HEK293T (cell line): ENCODE results near the gene SNCA.

Experiments
- CTCF ChIA-PET: fragments of 350-600 bp; formaldehyde crosslinking; extraction: SDS; loops from one replicate; lab custom pipeline; 2021; ENCODE audit warnings: antibody characterized with exemption, inconsistent platforms; lab: Yijun Ruan, JAX
- POLR2A ChIA-PET: fragments of 350-600 bp; formaldehyde crosslinking; extraction: SDS; loops from one replicate; lab custom pipeline; 2020; ENCODE audit warnings: antibody characterized with exemption, inconsistent platforms; lab: Yijun Ruan, JAX
- DNase-seq: peaks from one replicate; pipeline ENCODE4 v3.0.0; 2012; ENCODE audit warnings: mixed read lengths; ENCODE audit errors: extremely low spot score
- ARNT ChIP-seq: fragments of 450-650 bp; IDR thresholded peaks from 2 replicates; pipeline ENCODE4 v1.6.1; 2017; ENCODE audit warnings: mild to moderate bottlenecking
- BHLHE40 ChIP-seq: fragments of 450-650 bp; IDR thresholded peaks from 2 replicates; pipeline ENCODE4 v1.6.1; 2016; ENCODE audit warnings: mild to moderate bottlenecking, moderate library complexity, borderline replicate concordance
- CTBP1 ChIP-seq: fragments of 450-650 bp; IDR thresholded peaks from 2 replicates; pipeline ENCODE4 v1.6.1; 2016; ENCODE audit warnings: borderline replicate concordance
- ELF4 ChIP-seq: fragments of 450-650 bp; IDR thresholded peaks from 2 replicates; pipeline ENCODE4 v1.6.1; 2017; ENCODE audit warnings: antibody characterized with exemption
- FOXA1 ChIP-seq: fragments of 450-650 bp; IDR thresholded peaks from 2 replicates; pipeline ENCODE4 v1.6.1; 2016; ENCODE audit warnings: mild to moderate bottlenecking
- FOXK2 ChIP-seq: fragments of 450-650 bp; IDR thresholded peaks from 2 replicates; pipeline ENCODE4 v1.6.1; 2016; ENCODE audit warnings: mild to moderate bottlenecking
- FOXM1 ChIP-seq: fragments of 450-650 bp; IDR thresholded peaks from 2 replicates; pipeline ENCODE4 v1.6.1; 2017; ENCODE audit warnings: mild to moderate bottlenecking, borderline replicate concordance
- HDGF ChIP-seq: fragments of 450-650 bp; IDR thresholded peaks from 2 replicates; pipeline ENCODE4 v1.6.1; 2017; ENCODE audit warnings: antibody characterized with exemption, borderline replicate concordance
- L3MBTL2 ChIP-seq: fragments of 450-650 bp; conservative IDR thresholded peaks from 2 replicates; pipeline ENCODE4 v1.6.1; 2016; ENCODE audit warnings: mild to moderate bottlenecking
- LEF1 ChIP-seq: fragments of 450-650 bp; IDR thresholded peaks from 2 replicates; pipeline ENCODE4 v1.6.1; 2017; ENCODE audit warnings: mild to moderate bottlenecking, borderline replicate concordance
- NFRKB ChIP-seq: fragments of 450-650 bp; IDR thresholded peaks from 2 replicates; pipeline ENCODE4 v1.6.1; 2016; ENCODE audit warnings: mild to moderate bottlenecking, moderate library complexity
- SP1 ChIP-seq: fragments of 450-650 bp; IDR thresholded peaks from 2 replicates; pipeline ENCODE4 v1.6.1; 2017
- SUZ12 ChIP-seq: fragments of 450-650 bp; IDR thresholded peaks from 2 replicates; pipeline ENCODE4 v1.6.1; 2016; ENCODE audit warnings: mild to moderate bottlenecking
- TARDBP ChIP-seq: fragments of 450-650 bp; IDR thresholded peaks from 2 replicates; pipeline ENCODE4 v1.6.1; 2016
- ZNF384 ChIP-seq: fragments of 450-650 bp; IDR thresholded peaks from 2 replicates; pipeline ENCODE4 v1.6.1; 2016
- TF ChIP-seq, protein P1 (sequence below): fragments of 450-650 bp; IDR thresholded peaks from 2 replicates; pipeline ENCODE4 v1.6.1; 2016

Gene SNCA

DNA sequence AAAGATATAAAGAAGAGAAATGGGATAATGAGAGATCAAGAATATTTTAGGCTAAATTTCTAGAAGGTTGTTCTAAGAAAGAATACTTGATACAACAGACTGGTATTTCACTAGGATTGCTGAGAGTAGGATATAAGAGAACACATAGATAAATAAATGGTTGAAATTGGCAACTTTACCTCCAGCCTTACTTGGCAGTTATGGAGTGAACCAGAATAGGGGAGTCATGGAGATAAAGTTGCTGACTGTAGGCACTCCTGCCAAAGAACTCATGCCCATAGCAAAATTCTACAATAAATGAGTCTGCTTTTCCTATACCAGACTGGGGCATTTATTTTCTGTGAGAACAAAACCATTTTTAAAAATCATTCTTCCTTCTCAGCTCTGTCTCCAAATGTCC is 31.3 kb upstream of the SNCA start:
- TF ChIP-seq SP1 (no peak), TARDBP (no peak), BHLHE40 (no peak), FOXM1 (no peak), NFRKB (no peak), HDGF (no peak), ARNT (no peak), ELF4 (no peak), FOXK2 (no peak), FOXA1 (no peak), SUZ12 (no peak), LEF1 (no peak), L3MBTL2 (no peak), ZNF384 (no peak), CTBP1 (no peak)
- TF ChIP-seq, protein P1, sequence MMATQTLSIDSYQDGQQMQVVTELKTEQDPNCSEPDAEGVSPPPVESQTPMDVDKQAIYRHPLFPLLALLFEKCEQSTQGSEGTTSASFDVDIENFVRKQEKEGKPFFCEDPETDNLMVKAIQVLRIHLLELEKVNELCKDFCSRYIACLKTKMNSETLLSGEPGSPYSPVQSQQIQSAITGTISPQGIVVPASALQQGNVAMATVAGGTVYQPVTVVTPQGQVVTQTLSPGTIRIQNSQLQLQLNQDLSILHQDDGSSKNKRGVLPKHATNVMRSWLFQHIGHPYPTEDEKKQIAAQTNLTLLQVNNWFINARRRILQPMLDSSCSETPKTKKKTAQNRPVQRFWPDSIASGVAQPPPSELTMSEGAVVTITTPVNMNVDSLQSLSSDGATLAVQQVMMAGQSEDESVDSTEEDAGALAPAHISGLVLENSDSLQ = no peak
- DNase-seq = no peak
- ChIA-PET CTCF (no interaction called here), POLR2A (no interaction called here)

DNA sequence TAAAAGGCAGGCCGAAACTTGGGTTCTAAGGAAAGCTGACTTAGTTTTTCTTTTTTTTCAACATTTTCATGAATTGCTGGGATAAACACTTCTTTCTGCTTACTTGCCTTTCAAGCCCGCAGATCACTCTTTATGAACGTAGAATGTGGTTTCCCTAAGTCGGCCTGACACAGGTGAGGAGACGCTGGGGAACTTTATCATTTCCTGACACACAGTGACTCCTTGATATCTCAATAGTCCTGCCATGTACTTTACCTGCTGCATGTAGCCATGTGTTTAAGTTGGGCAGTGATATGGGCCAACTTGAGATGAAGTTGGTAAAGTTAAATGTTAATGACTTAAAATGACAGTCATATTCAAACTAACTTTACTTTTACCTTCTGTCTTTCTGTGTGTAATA is 26.6 kb upstream of the SNCA start:
- ChIA-PET CTCF (no interaction called here), POLR2A (no interaction called here)
- no peak for DNase-seq
- no peak for TF ChIP-seq SUZ12
- no peak for TF ChIP-seq BHLHE40
- no peak for TF ChIP-seq L3MBTL2
- no peak for TF ChIP-seq LEF1
- no peak for TF ChIP-seq ELF4
- TF ChIP-seq FOXK2 = no peak
- TF ChIP-seq, protein P1 = no peak
- TF ChIP-seq FOXM1 = no peak
- TF ChIP-seq CTBP1 = no peak
- no peak for TF ChIP-seq SP1
- no peak for TF ChIP-seq ZNF384
- TF ChIP-seq TARDBP = no peak
- no peak for TF ChIP-seq ARNT
- TF ChIP-seq HDGF = no peak
- no peak for TF ChIP-seq NFRKB
- TF ChIP-seq FOXA1 = no peak

DNA sequence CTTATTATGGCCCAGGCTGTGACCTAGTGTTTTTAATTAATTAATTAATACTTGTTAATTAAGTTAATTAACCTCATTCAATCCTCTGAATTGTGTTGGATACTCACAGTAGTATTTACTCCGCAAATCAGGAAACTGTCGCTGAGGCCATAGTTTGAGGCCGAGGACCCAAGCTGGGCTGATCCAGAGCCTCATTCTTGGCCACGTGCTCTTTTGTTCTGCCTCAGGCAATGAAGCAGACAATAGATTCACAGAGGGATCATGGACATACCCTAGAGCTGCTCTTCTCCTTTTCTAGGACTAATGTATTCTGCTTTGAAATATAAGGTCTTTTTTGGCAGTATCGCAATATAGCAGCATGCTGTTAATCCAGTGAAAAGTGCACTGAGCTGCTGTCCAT is 24.0 kb upstream of the SNCA start:
- no peak for DNase-seq
- TF ChIP-seq FOXM1 (no peak), ELF4 (no peak), NFRKB (no peak), BHLHE40 (no peak), SUZ12 (no peak), ZNF384 (no peak), CTBP1 (no peak), FOXK2 (no peak), L3MBTL2 (no peak), LEF1 (no peak), FOXA1 (no peak), SP1 (no peak), HDGF (no peak), TARDBP (no peak), ARNT (no peak)
- TF ChIP-seq, protein P1 = no peak
- CTCF ChIA-PET = no interaction called here
- POLR2A ChIA-PET = no interaction called here

DNA sequence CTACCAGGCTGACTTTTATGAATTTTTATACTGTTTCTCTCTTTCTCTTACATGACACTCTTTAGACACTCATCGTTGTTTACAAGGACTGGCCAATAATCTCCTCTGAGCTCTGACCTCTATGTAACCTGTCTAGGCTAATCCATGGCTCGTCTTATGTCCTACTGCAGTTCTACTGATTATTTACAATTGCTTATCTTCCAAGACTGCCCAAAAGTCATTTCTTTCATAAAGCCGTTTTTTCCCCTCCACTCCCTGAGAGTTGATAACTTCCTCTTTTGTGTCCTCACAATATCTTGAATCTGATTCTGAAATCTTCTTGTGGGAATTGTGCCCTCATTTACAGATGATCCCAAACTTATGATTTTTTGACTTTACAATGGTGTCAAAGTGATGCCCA is 18.3 kb upstream of the SNCA start:
- DNase-seq = no peak
- TF ChIP-seq FOXM1 (no peak), BHLHE40 (no peak), L3MBTL2 (no peak), CTBP1 (no peak), ZNF384 (no peak), FOXK2 (no peak), SUZ12 (no peak), FOXA1 (no peak), ELF4 (no peak), SP1 (no peak)
- TF ChIP-seq, protein P1 = no peak
- ChIA-PET POLR2A (no interaction called here), CTCF (no interaction called here)

DNA sequence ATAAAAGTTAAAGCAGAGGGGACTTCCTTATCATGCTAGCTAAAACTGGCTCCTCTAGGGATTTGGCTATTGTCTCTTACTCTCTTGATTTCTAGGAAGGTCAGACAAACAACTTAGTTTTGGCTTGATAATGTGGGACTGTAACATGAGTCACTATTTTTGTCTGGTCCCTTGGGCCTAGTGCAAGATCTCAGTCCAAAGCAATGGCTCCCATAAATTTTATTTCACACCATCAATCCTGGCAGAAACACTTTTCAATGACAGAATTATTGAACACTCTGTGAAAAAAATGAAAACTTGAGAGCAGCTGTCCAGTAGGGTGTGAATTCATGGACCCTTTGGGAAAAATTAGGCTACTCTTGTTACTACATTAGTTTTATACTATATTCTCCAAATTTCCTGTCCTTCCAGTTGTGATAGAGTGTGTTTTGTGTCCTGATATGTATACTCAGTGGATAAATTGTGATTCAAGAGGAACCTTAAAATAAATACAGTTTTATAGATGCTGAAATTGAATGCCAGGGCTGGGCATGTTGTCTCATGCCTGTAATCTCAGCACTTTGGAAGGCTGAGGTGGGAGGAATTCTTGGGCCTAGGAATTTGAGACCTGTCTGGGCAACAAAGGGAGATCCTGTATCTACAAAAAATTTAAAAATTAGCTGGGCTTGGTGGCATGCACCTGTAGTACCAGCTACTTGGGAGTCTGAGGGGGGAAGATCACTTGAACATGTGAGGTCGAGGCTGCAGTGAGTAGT is 10.8 kb upstream of the SNCA start:
- DNase-seq = peak; percentile 65
- TF ChIP-seq FOXM1 (peak; percentile 89), L3MBTL2 (no peak; the same call in 1 of the 2 replicates), NFRKB (no peak), HDGF (no peak), ARNT (peak; percentile 87), FOXA1 (no peak), ELF4 (no peak), CTBP1 (peak; percentile 99), LEF1 (peak; percentile 96), FOXK2 (0 out of 2 replicates have a peak, but pooled peaks have one; percentile 54), TARDBP (no peak; the same call in 1 of the 2 replicates), SP1 (no peak), ZNF384 (peak; percentile 98), BHLHE40 (no peak), SUZ12 (no peak)
- TF ChIP-seq, protein P1 = peak; percentile 98
- ChIA-PET CTCF (interaction anchor here (0.6 kb wide), 1 partner anchor 32 kb away, joined by 3 read pairs; no protein-coding TSS in a partner anchor), POLR2A (no interaction called here)
